GM13977 (cell line): ENCODE data around the gene CWF19L1.
A peak's percentile ranks its signal among the peaks of the same experiment; 100 is the strongest.
"Not testable (repeated sequence)": the region's sequence is repeated elsewhere in the genome, so short reads cannot be mapped to it uniquely, and the experiment has no call there.

Source experiments
- DNase-seq: peaks from one replicate; pipeline ENCODE4 v3.0.0; 2012; ENCODE audit warnings: low spot score
- CTCF ChIP-seq: IDR thresholded peaks from 2 replicates; pipeline ENCODE4 v1.5.1; 2012; ENCODE audit warnings: mild to moderate bottlenecking, control low read depth; ENCODE audit not compliant: insufficient read depth; ENCODE audit errors: extremely low read depth, missing control alignments
- in situ Hi-C: fragments of 300-500 bp; cut with MboI; formaldehyde crosslinking; loops from one replicate; pipeline ENCODE4 v1.12.0; 2022; ENCODE audit warnings: low sequenced_read_pairs, low pct_unique_long_range_greater_than_20kb, mixed read lengths, inconsistent platforms; ENCODE audit not compliant: unreplicated experiment

Gene CWF19L1

GRCh38 chr10:100287756-100288155 lies 20.3 kb upstream of the CWF19L1 start:
- in situ Hi-C loops: no loop called here
- no peak for TF ChIP-seq CTCF

DNA sequence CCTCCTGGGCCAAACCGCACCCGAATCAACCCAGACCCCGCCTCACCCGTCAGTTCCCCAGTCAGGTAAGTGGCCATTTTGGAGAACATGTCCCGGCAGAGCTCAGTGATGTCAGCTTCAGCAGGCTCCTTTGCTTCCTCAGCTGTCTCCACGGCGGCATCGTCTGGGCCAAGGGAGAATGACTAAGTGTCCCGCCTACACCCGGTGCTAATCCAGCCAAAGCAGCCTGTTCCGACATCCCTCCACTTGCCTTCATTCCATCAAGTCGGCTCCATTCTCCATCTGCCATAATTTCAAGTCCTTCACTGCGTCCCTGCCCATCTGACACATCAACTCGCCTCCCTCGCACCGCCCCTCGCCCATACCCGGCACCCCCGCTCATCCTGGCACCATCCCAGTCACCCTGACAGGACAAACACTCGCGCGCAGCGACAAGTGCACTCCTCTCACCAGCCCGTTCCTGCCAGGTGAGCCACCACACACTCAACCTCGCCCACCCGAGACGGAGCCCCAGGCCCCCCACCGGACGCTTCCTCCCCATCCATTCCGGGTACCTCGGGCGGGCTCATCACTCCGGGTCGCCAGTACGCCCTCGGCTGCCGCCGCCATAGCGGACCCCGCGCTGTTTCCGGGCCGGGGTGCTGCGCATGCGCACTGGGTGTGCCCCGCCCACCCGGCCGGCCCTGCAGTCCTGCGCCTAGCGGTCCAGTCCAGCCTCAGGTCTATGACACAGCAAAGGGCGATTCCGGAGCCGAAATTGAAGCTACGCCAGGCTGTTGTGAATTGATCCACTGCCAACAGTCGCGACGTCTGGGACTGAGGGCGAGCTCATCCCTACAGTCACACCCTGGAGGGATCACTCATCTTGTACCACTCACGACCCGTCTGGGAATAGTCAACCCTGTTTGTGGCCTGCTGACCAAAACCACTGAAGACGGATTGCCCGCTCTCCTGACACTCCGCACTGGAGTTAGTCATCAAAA lies 18.9 kb upstream of the CWF19L1 start, which contains the start of gene BLOC1S2:
BLOC1S2 (minus strand) TSS at position 630 of the 983 bp plus-strand sequence; CDS start at position 609, 21 bp downstream.
- TF ChIP-seq CTCF: no peak
- in situ Hi-C loops: no loop called here
- peak; percentile 95 for DNase-seq

More at GRCh38 chr10:100287756-100288155, 20.3 kb upstream of the CWF19L1 start:
- no peak for DNase-seq

GRCh38 chr10:100285326-100285725 lies 17.9 kb upstream of the CWF19L1 start:
- in situ Hi-C loops: not testable (repeated sequence)

DNA sequence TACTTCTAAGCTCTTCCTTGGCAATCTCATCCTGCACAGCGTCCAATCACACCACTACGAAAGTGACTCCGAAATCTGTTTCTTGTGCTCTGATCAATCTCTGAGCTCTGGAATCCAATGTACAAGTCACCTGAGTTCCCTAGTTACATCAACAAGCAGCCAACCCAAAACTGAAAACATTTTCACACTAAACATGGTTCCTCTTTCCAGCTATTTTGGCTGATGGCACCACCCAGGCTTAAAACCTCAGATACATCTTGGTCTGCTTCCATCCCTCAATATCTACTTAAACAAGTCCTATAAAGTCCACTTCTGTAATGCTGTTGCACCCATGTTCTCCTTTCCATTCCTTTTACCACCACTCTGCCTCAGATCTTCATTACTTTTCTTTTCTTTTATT lies 15.5 kb upstream of the CWF19L1 start:
- DNase-seq: no peak
- in situ Hi-C loops: no loop called here
- no peak for TF ChIP-seq CTCF

More at GRCh38 chr10:100285326-100285725, 17.9 kb upstream of the CWF19L1 start:
- not testable (repeated sequence) for DNase-seq

- in situ Hi-C loops: not testable (repeated sequence)
These were observed 9.5 kb upstream of the CWF19L1 start for GRCh38 chr10:100276971-100277370.

GRCh38 chr10:100265821-100266485 lies 1.5 kb downstream of the CWF19L1 start:
- in situ Hi-C loops: no loop called here
- no peak for TF ChIP-seq CTCF
- no peak for DNase-seq

More at GRCh38 chr10:100276971-100277370, 9.5 kb upstream of the CWF19L1 start:
- DNase-seq: not testable (repeated sequence)

DNA sequence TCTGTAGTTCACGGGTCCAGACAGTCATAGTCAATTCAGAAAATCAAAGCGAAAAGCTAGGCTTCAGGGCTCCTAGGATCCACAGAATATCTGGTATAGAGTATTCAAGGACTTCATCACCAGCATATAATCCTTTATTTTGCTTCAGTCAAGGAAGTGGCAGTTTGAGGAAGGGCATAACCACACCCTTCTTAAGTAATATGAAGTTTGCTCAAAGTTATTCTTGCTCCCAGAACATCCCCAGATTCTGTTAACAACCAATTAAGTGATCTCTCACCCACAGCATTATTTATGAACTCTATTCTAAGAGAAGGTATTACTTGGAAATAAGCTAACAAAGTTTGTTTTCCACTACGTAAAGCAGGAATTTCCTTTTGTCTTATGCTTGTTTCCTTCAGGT lies 13.2 kb downstream of the CWF19L1 start:
- no peak for DNase-seq

More for the DNA sequence above, 13.2 kb downstream of the CWF19L1 start:
- in situ Hi-C loops: no loop called here
- TF ChIP-seq CTCF: no peak
